Measurements from ENCODE around the gene DCAF12.
"Not testable (repeated sequence)": the region's sequence is repeated elsewhere in the genome, so short reads cannot be mapped to it uniquely, and the experiment has no call there.

The DCAF12 gene

DNA sequence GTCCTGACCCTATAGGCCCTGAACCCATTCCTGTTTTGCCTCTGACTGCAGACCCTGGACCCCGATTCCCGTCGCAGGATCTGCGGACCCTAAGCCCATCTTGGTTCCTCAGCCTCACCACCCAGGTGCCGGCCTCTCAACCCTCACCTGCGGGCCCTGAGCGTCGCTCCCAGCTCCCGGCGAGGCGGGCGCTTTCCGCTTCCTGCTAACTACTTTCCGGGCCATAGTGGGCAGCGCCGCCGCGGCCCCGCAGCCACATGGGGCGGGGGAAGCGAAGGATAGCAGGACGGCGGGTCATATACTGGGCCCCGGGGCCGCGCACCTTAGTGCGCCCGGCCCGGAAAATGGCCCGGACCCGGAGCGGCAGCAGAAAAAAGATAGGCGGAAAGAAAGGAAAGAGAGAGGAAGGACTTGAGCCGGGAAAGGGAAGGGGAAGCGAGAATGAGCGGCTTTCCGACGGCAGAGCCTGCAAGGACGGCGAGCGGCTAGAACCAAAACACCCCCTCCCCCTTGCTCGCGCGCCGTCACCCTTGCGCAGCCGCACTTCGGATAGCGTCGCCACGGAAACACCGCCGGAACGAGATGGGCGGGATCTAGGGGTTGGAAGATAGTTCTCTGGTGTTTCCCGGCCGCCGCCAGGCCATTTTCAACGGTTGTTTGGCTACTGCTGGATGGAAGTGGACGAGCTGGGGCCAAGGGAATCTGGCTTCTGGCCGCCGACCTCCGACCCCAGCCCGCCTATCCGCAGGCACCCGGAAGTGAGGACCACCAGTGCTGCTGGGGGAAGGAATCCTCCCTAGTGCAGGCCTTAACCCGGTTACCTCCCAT lies at the start of gene DCAF12:
Gene DCAF12, minus strand, starts transcription at position 492 of the 828 bp plus-strand sequence. Its CDS starts 267 bp downstream, at position 225.
- peak; percentile 82 for DNase-seq

DNA sequence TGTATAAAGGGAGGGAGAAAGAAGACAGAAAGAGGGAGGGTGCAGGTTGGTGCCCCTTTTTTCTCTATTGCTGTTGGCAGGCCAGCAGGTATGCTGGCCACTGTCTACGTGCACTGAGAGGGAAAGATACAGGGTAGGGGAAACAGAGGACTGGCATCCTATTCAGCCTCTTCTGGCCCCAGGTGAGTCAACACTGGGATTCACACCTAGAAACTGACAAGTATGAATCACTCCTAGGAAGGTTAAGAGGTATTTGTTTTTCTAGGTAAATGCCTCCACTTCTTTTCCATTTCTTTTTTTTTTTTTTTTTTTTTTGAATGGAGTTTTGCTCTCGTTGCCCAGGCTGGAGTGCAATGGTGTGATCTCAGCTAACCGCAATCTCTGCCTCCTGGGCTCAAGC lies 49.6 kb upstream of the DCAF12 start:
- DNase-seq = no peak

GRCh38 chr9:34171753-34172535 lies 45.4 kb upstream of the DCAF12 start:
- no peak for DNase-seq

DNA sequence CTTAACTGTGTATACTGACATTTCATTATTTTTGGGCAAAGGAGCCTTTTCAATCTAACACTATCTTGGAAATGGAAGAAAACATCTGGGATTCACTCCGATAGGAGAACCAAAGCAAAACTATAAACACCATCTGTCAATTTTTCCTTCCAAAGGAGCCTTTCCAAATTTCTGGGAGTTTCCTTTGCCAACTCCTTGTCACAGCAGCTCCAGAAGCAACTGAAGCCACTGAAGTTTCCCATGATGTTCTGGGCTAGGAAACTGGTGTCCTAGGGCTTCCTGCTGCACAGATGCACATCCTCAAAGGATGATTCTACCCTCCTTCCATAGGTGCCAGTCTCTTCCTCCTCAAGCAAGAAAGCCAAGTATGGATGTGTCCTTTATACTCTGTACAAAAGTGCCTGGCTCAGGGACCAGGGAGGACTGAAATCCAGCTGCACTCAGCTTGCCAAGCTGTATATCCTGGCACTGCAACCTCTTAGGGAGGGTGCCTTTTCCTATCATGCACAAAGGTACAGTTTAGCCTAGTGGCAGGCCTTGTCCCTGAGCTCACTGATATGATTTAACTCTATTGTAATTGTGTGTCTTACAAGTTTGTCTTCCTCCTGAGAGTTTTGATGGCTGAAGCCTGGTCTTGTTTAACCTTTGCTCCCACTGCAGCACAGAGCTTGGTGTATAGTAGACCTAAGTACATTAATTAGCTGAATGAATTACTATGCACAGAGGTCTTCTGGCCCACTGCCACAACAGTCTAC lies 43.9 kb upstream of the DCAF12 start:
- no peak for DNase-seq

- no peak for DNase-seq
Measured at GRCh38 chr9:34169125-34169524, 42.6 kb upstream of the DCAF12 start.

- DNase-seq = no peak
Measured at GRCh38 chr9:34163434-34163833, 36.9 kb upstream of the DCAF12 start.

DNA sequence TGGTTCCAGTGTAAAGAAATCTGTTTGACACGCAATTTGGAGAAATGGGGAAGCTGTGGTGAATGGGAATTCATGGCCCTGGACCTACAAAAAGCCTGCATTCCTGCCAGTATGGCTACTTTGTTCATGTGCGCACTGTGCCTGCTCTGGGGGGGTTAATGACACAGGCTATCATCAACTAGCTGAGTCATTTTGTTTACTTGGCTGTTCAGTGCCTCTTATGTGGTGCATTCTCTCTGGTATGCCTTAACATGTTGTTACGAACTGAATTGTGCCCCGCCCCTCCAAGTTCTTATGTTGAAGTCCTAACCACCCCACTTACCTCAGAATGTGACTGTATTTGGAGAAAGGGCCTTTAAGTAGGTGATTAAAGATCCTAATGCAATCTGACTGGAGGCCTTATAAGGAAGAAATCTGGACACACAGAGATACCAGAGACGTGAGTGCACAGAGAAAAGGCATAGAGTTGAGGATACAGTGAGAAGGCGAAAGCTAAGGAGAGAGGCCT lies 31.9 kb upstream of the DCAF12 start:
- no peak for DNase-seq

DNA sequence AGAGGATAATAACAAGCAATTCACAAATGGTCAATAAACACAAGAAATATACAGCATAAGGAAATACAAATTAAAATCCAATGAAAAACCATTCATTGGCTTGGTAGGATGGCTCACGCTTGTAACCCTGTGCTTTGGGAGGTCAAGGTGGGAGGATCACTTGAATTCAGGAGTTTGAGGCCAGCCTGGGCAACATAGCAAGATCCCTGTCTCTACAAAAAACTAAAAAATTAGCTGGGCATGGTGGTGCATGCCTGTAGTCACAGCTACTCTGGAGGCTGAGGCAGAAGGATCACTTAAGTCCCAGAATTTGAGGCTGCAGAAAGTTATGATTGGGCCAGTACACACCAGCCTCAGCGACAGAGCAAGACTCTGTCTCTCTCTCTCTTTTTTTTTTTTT lies 31.4 kb upstream of the DCAF12 start:
- DNase-seq = no peak

DNA sequence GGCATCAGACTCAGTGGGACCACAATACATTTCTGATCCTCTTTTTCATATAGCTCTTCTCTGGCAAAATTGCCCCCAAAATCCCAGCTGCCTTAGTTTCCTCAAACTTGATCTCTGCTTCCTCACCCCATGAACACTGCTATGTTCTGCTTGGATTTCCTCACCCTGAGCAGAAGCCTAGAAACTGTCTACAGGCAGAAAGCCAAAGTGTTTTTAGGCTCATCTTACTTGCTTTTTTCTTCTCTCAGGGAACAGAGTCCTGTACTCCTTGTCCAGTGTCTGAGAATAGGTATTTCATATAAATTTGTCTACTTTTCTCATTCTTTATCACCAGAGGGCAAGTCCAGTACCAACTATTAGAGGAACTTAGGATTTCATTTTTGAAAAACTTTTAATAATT lies 30.8 kb upstream of the DCAF12 start:
- no peak for DNase-seq

DNA sequence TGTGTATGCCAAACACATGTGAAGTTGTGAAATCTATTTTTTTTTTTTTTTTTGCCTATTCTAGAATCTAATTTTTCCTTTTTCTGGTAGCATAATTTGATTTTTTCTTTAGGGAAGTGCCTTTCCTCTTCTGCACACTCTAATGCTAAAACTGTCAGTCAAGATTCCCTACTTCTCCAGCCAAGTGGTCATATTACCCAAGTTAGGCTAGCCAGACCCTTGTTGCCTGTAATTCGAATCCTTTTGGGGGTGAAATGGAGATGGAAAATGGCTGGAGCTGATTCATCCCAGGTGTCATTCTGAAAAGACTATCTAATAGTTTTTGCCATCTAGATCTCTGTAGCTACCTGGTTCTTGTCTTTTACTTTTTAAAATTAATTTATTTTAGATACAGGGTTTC lies 27.6 kb upstream of the DCAF12 start:
- no peak for DNase-seq

DNA sequence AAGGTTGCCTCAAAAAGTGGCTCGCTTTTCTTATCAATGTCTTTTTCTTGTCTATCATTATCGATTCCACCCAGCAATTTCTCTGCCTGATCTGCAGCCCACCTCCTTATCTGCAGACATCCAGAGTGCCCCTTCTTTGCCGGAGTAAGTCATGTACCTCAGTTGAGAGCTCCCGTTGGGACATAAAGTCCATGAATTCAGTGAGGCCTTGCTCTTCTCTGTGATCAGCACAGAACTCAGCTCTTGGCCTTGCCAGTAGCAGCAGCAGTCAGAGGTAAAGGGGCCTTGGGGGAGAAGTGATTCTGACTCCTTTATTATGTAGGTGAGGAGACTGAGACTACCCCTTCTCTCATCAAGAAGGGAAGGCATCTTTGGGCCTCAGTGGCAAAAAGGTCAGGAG lies 24.9 kb upstream of the DCAF12 start:
- DNase-seq = no peak

GRCh38 chr9:34145165-34145564 lies 18.7 kb upstream of the DCAF12 start:
- no peak for DNase-seq

DNA sequence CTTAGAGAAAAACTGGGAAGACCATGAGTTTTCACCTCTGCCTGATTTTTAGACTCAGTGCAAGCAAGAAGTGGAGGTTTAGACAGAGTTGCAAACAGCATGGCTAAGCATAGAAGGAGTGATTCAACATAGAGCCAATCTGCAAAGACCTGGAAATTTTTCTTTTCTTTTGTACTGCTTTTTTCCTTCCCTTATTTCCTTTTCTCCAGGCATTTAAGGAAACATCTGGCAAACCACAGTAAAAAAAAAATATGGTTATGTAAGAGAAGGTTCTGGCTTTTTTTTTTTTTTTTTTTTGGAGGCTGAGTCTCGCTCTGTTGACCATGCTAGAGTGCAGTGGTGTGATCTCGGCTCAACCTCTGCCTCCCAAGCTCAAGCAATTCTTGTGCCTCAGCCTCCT lies 16.6 kb upstream of the DCAF12 start:
- DNase-seq = no peak

DNA sequence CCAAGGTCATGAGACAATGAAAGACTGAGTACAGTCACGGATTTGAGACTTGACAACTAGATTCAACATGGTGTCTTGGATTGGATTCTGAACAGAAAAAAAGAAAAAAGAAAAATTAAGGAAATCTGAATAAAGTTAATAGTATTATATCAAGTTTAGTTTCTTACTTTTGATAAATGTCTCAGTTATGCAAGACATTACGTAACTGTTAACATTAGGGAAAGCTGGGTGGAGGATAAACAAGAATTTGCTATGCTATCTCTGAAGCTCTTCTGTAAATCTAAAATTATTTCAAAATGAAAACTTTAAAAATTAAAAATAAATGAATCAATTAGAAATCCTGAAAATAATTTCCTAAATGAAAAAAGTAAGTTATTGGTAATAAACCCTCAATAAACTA lies 14.4 kb upstream of the DCAF12 start:
- no peak for DNase-seq

GRCh38 chr9:34139477-34140146 lies 13.1 kb upstream of the DCAF12 start:
- no peak for DNase-seq

DNA sequence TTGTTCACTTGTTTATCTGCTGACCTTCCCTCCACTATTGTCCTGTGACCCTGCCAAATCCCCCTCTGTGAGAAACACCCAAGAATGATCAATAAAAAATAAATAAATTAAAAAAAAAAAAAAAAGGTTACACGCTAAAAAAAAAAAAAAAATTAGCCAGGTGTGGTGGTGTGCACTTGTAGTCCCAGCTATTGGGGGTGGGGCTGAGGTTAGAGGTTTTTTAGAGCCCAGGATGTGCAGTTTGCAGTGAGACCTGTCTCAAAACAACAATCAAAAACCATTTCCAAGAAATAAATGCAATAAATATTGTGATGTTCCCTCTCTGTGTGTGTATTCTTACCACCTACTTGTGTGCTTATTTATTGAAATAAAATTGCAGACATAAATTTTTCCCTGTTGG lies 12.1 kb upstream of the DCAF12 start:
- DNase-seq = not testable (repeated sequence)

DNA sequence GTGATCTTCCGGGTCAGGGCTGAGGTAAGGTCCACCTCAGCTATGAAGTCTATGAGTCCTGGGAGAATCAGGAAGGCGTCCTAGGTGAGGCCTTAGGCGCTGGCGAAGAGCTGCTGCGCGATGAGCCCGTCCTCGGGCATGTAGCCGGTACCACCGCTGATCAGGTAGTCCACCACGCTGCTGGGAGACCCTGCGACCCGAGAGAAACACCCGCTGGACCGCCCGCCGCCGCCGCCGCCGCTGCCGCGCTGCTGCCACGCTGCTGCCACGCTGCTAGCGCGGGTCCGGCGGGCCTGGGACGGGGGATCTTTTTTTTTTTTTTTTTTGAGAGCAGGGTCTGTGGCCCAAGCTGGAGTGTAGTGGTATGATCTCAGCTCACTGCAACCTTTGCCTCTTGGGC lies 8.0 kb upstream of the DCAF12 start:
- DNase-seq = no peak

- DNase-seq = no peak
Measured at GRCh38 chr9:34133436-34133949, 7.0 kb upstream of the DCAF12 start.

DNA sequence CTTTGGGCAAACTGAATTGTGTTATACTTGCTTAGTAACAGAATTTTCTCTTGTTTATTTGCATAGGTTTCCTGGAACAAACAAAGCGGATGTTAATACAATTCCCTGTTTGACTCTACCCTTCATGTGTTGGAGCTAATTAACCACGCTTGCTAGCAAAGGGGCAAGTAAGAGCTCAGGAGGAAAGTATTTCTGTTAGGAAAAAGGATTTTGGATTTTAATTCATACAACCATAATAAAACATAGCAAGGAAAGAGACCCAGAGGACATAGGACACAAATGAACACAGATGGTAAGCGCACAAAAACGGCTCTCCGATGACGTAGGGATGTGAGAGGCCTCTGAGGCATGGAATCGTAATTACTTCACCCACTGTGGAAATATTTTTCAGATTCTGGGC lies 5.1 kb upstream of the DCAF12 start:
- no peak for DNase-seq

DNA sequence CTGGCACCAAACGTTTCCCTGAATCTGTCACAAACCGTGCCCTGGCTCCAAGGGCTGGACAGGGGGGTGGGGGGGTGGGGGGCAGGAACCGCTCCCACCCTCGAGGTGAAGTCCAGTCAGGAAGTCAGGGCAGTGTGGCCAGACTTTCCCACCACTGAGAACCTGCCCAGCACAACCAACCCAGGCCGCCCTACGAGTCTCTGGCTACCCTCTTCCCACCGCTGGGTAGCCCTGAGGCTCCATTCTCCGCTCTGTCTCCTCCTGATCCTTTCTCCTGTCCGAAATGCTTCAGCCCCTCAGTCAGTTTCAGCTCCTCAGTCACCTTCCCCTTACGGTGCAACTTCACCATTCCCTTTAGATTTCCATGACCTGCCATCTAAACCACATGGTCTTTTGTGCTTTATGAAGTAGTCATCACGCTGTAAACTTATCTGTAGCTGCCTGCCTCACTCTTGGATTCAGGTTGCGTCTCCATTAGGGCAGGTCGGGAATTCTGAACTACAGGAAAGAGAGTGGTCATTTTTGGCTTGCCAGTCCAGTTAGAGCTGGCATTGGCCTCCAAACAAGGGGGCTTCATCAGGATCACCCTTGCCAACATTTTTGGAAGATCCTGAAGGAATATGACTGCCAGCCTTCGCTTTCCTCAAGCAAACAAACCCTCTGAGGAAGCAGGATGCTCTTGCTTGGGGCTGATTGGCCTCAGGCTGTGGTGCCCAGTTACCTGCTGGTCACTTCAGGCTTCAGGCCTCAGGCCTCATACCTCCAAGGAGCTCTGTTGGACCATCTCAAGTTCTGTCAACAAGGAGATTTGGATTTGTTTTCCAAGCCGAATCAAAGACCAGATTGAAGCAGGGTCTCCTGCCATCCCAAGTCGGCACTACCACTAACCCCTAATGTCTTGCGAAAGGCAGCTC lies 794 bp upstream of the DCAF12 start:
- no peak for DNase-seq

DNA sequence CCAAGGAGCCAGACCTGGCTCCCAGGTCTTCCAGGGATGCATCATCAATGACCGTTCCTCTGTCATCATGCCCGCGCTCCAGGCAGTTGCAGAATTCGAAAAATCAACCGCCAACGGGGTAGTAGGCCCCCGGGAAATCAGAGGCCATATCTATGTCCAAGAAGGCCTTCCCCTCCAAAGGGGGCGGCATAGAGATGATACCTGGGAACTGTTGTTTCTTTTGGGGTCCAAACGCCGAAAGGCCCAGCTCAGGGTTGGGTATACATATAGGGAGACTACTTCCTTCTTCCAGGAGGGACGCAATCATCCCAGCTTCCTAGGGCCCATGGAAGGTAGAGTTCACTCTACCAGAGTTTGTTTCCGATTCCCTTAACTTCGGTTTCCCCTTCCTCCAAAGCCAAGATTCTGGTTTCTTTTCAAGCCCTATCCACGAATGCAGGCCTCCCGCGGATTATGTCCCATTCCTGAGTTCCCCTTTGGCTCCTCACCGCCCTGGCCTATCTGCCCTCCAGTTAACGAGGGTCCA lies 754 bp downstream of the DCAF12 start:
- no peak for DNase-seq
